PC-9 (cell line): ENCODE measurements around the gene COQ8A. TPM values are rescaled to one million over a fixed set of nuclear protein-coding genes. Genes with fewer than 3 reads are reported as not detected.

Experiments
- BruUV-seq: library from RNA; stranded (reverse); fragments of 400-500 nt; replicated peaks from 2 replicates; lab custom pipeline; 2021; lab: Mats Ljungman, UMichigan
- CTCF ChIA-PET: fragments of 300-600 bp; sonication (Branson Sonifier 250); formaldehyde crosslinking; loops from one replicate; lab custom pipeline; 2022; ENCODE audit warnings: antibody characterized with exemption; lab: Charles Lee
- POLR2A ChIA-PET: fragments of 300-600 bp; sonication (Branson Sonifier 250); formaldehyde crosslinking; loops from one replicate; lab custom pipeline; 2022; ENCODE audit warnings: antibody characterized with exemption; ENCODE audit not compliant: unreplicated experiment; lab: Charles Lee
- DNase-seq, 2 experiments: peaks; one replicate each; pipeline versions ENCODE4 v3.0.0 to v3.0.0-alpha.2; 2015 to 2022; ENCODE audit warnings: mixed read lengths in 1 of 2
- H2AFZ ChIP-seq: fragments of 200-600 bp; sonication (generic); 2 replicates; pipeline ENCODE4 v1.8.1; 2017; ENCODE audit warnings: antibody characterized with exemption
- H3F3A ChIP-seq: fragments of 200-600 bp; sonication (generic); 2 replicates; pipeline ENCODE4 v1.8.1; 2017; ENCODE audit warnings: antibody characterized with exemption, mild to moderate bottlenecking, low read depth; ENCODE audit not compliant: insufficient read depth
- H3K27ac ChIP-seq: fragments of 200-600 bp; sonication (generic); 2 replicates; pipeline ENCODE4 v1.6.1; 2016; ENCODE audit warnings: mixed run types
- H3K27me3 ChIP-seq: fragments of 200-600 bp; sonication (generic); 2 replicates; pipeline ENCODE4 v1.6.1; 2016; ENCODE audit warnings: low read depth, mixed run types; ENCODE audit not compliant: insufficient read depth
- H3K36me3 ChIP-seq: fragments of 200-600 bp; sonication (generic); 2 replicates; pipeline ENCODE4 v1.6.1; 2016; ENCODE audit warnings: low read depth, mixed run types
- H3K4me1 ChIP-seq: fragments of 200-600 bp; sonication (generic); replicated peaks from 2 replicates; pipeline ENCODE4 v1.6.1; 2016; ENCODE audit warnings: mixed run types; ENCODE audit not compliant: insufficient read depth
- H3K4me2 ChIP-seq: fragments of 200-600 bp; sonication (generic); 2 replicates; pipeline ENCODE4 v1.6.1; 2017; ENCODE audit warnings: mixed run types
- H3K4me3 ChIP-seq: fragments of 200-600 bp; sonication (generic); 2 replicates; pipeline ENCODE4 v1.6.1; 2016; ENCODE audit warnings: mixed run types
- H3K79me2 ChIP-seq: fragments of 200-600 bp; sonication (generic); 2 replicates; pipeline ENCODE4 v1.6.1; 2017; ENCODE audit warnings: low read depth, mixed run types
- H3K9me2 ChIP-seq: fragments of 200-600 bp; sonication (generic); 2 replicates; pipeline ENCODE4 v1.8.1; 2017; ENCODE audit warnings: mild to moderate bottlenecking; ENCODE audit not compliant: insufficient read depth
- H3K9me3 ChIP-seq: fragments of 200-600 bp; sonication (generic); 2 replicates; pipeline ENCODE4 v1.8.1; 2016; ENCODE audit warnings: low read depth; ENCODE audit not compliant: insufficient read depth
- H4K20me1 ChIP-seq: fragments of 200-600 bp; sonication (generic); 2 replicates; pipeline ENCODE4 v1.8.1; 2017; ENCODE audit not compliant: insufficient read depth
- CTCF ChIP-seq: fragments of 200-600 bp; sonication (generic); conservative IDR thresholded peaks from 2 replicates; pipeline ENCODE4 v1.6.1; 2017; ENCODE audit warnings: mixed run types, antibody characterized with exemption, mild to moderate bottlenecking, moderate library complexity
- EZH2 ChIP-seq: fragments of 200-600 bp; sonication (generic); IDR thresholded peaks from 2 replicates; pipeline ENCODE4 v1.8.0; 2017; ENCODE audit warnings: antibody characterized with exemption, low read depth
- intact Hi-C: fragments of 100-400 bp; cut with micrococcal nuclease; formaldehyde crosslinking; loops from one replicate; pipeline ENCODE4 v1.10.0; 2022; ENCODE audit not compliant: unreplicated experiment
- total RNA-seq: library from RNA; stranded (reverse); gene quantifications from 2 replicates; pipeline ENCODE4 v1.2.3, GENCODE V29; 2021

The COQ8A gene
- total RNA-seq, 1 experiment from 2014 or later: 32.9 TPM

GRCh38 chr1:226952118-226952441 lies 12.0 kb downstream of the COQ8A start:
- Histone ChIP-seq H3K4me2 (no peak overlapping the region), H4K20me1 (peaks cover 12% of the 10 kb centered on the region), H3K4me1 (0 out of 2 replicates have a peak, but pooled peaks cover 10% of the 10 kb centered on the region), H3K27ac (no peak overlapping the region), H3K27me3 (no peaks in the 10 kb centered on the region), H3K9me3 (no peaks in the 10 kb centered on the region), H3F3A (no peaks in the 10 kb centered on the region), H3K79me2 (peaks cover 32% of the 10 kb centered on the region), H3K4me3 (no peak overlapping the region), H3K9me2 (no peaks in the 10 kb centered on the region), H2AFZ (no peak overlapping the region), H3K36me3 (no peaks in the 10 kb centered on the region)
- TF ChIP-seq CTCF: no peak
- no peak for TF ChIP-seq EZH2
- BruUV-seq: no TSS peak
- intact Hi-C loops: no loop called here
- ChIA-PET POLR2A (no interaction called here), CTCF (no interaction called here)
- no peak for DNase-seq

DNA sequence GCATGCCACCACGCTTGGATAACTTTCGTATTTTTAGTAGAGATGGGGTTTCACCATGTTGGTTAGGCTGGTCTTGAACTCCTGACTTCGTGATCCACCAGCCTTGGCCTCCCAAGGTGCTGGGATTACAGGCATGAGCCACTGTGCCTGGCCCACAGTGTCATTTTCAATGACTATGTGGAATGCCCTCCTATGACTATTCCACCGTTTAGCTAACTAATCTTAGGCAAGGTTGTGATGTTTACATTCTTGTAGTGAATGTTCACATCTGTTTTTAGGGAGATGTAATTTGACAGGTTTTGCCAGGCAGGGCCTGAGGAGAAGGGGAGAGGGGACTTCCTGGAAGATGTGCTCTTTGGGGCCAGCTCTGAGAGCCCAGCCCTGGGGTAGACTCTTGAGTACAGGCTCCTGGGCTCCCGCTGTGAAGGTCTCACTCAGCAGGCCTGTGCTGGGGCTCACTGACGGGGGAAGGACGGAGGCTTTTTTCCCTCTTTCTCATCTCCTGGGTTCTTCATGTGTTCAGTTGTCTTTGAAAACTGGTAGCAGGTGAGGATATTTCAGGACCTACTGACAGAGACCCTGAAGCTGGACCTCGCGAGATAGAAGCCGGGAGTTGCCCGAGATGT lies 13.2 kb downstream of the COQ8A start:
- Histone ChIP-seq H3K4me1 (0 out of 2 replicates have a peak, but pooled peaks cover 10% of the 10 kb centered on the region), H2AFZ (no peak overlapping the region), H3K79me2 (peaks cover 25% of the 10 kb centered on the region), H3K27me3 (no peaks in the 10 kb centered on the region), H3K9me2 (no peaks in the 10 kb centered on the region), H3K9me3 (no peaks in the 10 kb centered on the region), H3K36me3 (no peaks in the 10 kb centered on the region), H3K27ac (no peak overlapping the region), H3K4me3 (no peak overlapping the region), H4K20me1 (peaks cover 12% of the 10 kb centered on the region), H3F3A (no peaks in the 10 kb centered on the region), H3K4me2 (no peak overlapping the region)
- POLR2A ChIA-PET: no interaction called here
- DNase-seq: no peak
- intact Hi-C loops: no loop called here
- no TSS peak for BruUV-seq
- CTCF ChIA-PET: no interaction called here
- TF ChIP-seq CTCF: no peak

GRCh38 chr1:226954337-226954736 lies 14.2 kb downstream of the COQ8A start:
- no peaks in the 10 kb centered on the region for H3K27me3 ChIP-seq
- POLR2A ChIA-PET: no interaction called here
- H3K4me2 ChIP-seq: no peak overlapping the region
- no peak overlapping the region for H2AFZ ChIP-seq
- no peaks in the 10 kb centered on the region for H3K9me2 ChIP-seq
- H3K79me2 ChIP-seq: peaks cover 16% of the 10 kb centered on the region; the same call in 1 of the 2 replicates
- no peaks in the 10 kb centered on the region for H3F3A ChIP-seq
- intact Hi-C loops: no loop called here
- CTCF ChIA-PET: no interaction called here
- BruUV-seq: no TSS peak
- peaks cover 12% of the 10 kb centered on the region; the same call in 1 of the 2 replicates for H4K20me1 ChIP-seq
- TF ChIP-seq CTCF: no peak
- no peak for TF ChIP-seq EZH2
- H3K9me3 ChIP-seq: peaks cover 3% of the 10 kb centered on the region; the same call in 1 of the 2 replicates
- 0 out of 2 replicates have a peak, but pooled peaks cover 10% of the 10 kb centered on the region for H3K4me1 ChIP-seq
- no peak for DNase-seq
- H3K4me3 ChIP-seq: no peak overlapping the region
- H3K36me3 ChIP-seq: no peaks in the 10 kb centered on the region
- no peak overlapping the region for H3K27ac ChIP-seq
